H1 (cell line): ENCODE data around the gene SBF1. TPM values are rescaled to one million over a fixed set of nuclear protein-coding genes. Genes with fewer than 3 reads are reported as not detected.

Experiments
- CREB1 ChIP-seq: IDR thresholded peaks from 2 replicates; pipeline ENCODE4 v1.6.1; 2012; ENCODE audit warnings: inconsistent platforms
- EGR1 ChIP-seq: IDR thresholded peaks from 2 replicates; pipeline ENCODE4 v1.6.1; 2011; ENCODE audit warnings: low read depth, low read length, borderline replicate concordance
- FOSL1 ChIP-seq: IDR thresholded peaks from 2 replicates; pipeline ENCODE4 v1.6.1; 2011; ENCODE audit warnings: mild to moderate bottlenecking, low read depth, low read length, moderate library complexity; ENCODE audit not compliant: insufficient read depth
- GABPA ChIP-seq: IDR thresholded peaks from 2 replicates; pipeline ENCODE4 v1.6.1; 2011; ENCODE audit warnings: mild to moderate bottlenecking, low read length, moderate library complexity, borderline replicate concordance; ENCODE audit not compliant: insufficient read depth
- HDAC6 ChIP-seq: IDR thresholded peaks from one replicate; pipeline ENCODE4 v1.7.1; 2012; ENCODE audit warnings: low read depth, mild to moderate bottlenecking, inconsistent platforms, low read length, moderate library complexity
- KDM1A ChIP-seq: fragments of 200-600, 300-600 bp; sonication (generic); IDR thresholded peaks from 2 replicates; pipeline ENCODE4 v1.7.1; 2016; ENCODE audit warnings: mild to moderate bottlenecking, low read length, borderline replicate concordance
- NRF1 ChIP-seq: IDR thresholded peaks from 2 replicates; pipeline ENCODE4 v1.6.1; 2011; ENCODE audit warnings: mild to moderate bottlenecking, low read depth, low read length, improper control_type of control experiment
- POLR2A ChIP-seq, 2 experiments: IDR thresholded peaks; 1 replicate in 1 of 2; 2 replicates in 1 of 2; pipeline ENCODE4 v1.6.1; 2011; ENCODE audit warnings: low read depth in 2 of 2, low read length in 2 of 2, mild to moderate bottlenecking in 2 of 2; ENCODE audit errors: control extremely low read depth in 1 of 2
- RNF2 ChIP-seq: fragments of 200-900, 300-1000 bp; sonication (generic); IDR thresholded peaks from 2 replicates; pipeline ENCODE4 v1.7.1; 2016; ENCODE audit warnings: borderline replicate concordance, low read depth, mild to moderate bottlenecking, antibody characterized with exemption, low read length; ENCODE audit not compliant: poor library complexity, severe bottlenecking; ENCODE audit errors: missing control alignments
- ZNF274 ChIP-seq: IDR thresholded peaks from 2 replicates; pipeline ENCODE4 v1.7.0; 2012; ENCODE audit warnings: low read length, borderline replicate concordance; ENCODE audit errors: extremely low read depth
- polyA plus RNA-seq, 7 experiments: library from polyadenylated mRNA; depleted of rRNA in 3 of 7; stranded (reverse) in 5 of 7; unstranded in 2 of 7; fragments of >200 nt in 5 of 7; fragments of 200-250 nt in 2 of 7; gene quantifications; 1 replicate in 5 of 7; 2 replicates in 1 of 7; 4 replicates in 1 of 7; pipeline versions ENCODE4 v1.2.1 to v1.2.3, GENCODE V29; 2011 to 2013; ENCODE audit warnings: missing spikeins in 2 of 7, mixed read lengths in 2 of 7
- total RNA-seq: library from RNA; stranded (reverse); fragmentation: NEBNext Ultra II Directional; extraction: Animal tissue kit (Norgen Biotek cat#: 25700); gene quantifications from 2 replicates; pipeline ENCODE4 v1.2.1, GENCODE V29; 2021
- TF ChIP-seq, protein P1 (sequence below): fragments of 300-600 bp; sonication (generic); IDR thresholded peaks from 2 replicates; pipeline ENCODE4 v1.7.1; 2012; ENCODE audit warnings: low read length, moderate library complexity, mild to moderate bottlenecking, inconsistent platforms; ENCODE audit not compliant: insufficient replicate concordance

The SBF1 gene
- total and polyA plus RNA-seq, 2 of the 8 experiments (the other 6 are each of a cell fraction or from before 2014, with no cell fraction given): 29.1 to 71.5 TPM

DNA sequence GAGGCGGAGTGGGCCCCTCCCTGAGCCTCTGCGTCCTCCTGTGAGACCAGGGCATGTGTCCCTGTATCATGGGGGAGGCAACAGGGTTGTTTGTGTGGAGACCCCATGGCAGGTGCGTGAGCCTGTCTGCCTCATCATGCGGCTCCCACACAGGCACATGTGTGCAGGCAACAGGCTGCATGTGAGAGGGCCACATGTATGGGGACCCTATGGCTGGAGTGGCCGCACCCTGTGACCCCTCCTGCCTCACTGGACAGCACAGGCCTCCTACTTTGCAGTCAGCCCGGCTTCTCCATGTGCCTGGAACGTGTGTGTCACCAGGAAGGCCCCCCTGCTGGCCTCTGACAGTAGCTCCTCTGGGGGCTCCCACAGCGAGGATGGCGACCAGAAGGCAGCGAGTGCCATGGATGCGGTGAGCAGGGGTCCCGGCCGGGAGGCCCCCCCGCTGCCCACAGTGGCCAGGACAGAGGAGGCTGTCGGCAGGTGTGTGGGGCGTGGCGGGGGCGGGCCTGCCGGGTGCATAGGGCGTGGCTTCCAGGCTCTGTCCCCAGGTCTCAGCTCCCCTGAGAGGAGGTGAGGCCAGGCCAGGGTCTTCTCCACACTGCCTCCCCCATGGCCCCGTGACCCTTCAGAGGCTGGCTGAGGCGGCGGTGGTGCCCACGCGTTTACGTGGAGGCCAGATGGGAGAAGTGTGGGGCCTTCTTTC, 34.1 kb downstream of the SBF1 start (continued):
- TF ChIP-seq, protein P1, sequence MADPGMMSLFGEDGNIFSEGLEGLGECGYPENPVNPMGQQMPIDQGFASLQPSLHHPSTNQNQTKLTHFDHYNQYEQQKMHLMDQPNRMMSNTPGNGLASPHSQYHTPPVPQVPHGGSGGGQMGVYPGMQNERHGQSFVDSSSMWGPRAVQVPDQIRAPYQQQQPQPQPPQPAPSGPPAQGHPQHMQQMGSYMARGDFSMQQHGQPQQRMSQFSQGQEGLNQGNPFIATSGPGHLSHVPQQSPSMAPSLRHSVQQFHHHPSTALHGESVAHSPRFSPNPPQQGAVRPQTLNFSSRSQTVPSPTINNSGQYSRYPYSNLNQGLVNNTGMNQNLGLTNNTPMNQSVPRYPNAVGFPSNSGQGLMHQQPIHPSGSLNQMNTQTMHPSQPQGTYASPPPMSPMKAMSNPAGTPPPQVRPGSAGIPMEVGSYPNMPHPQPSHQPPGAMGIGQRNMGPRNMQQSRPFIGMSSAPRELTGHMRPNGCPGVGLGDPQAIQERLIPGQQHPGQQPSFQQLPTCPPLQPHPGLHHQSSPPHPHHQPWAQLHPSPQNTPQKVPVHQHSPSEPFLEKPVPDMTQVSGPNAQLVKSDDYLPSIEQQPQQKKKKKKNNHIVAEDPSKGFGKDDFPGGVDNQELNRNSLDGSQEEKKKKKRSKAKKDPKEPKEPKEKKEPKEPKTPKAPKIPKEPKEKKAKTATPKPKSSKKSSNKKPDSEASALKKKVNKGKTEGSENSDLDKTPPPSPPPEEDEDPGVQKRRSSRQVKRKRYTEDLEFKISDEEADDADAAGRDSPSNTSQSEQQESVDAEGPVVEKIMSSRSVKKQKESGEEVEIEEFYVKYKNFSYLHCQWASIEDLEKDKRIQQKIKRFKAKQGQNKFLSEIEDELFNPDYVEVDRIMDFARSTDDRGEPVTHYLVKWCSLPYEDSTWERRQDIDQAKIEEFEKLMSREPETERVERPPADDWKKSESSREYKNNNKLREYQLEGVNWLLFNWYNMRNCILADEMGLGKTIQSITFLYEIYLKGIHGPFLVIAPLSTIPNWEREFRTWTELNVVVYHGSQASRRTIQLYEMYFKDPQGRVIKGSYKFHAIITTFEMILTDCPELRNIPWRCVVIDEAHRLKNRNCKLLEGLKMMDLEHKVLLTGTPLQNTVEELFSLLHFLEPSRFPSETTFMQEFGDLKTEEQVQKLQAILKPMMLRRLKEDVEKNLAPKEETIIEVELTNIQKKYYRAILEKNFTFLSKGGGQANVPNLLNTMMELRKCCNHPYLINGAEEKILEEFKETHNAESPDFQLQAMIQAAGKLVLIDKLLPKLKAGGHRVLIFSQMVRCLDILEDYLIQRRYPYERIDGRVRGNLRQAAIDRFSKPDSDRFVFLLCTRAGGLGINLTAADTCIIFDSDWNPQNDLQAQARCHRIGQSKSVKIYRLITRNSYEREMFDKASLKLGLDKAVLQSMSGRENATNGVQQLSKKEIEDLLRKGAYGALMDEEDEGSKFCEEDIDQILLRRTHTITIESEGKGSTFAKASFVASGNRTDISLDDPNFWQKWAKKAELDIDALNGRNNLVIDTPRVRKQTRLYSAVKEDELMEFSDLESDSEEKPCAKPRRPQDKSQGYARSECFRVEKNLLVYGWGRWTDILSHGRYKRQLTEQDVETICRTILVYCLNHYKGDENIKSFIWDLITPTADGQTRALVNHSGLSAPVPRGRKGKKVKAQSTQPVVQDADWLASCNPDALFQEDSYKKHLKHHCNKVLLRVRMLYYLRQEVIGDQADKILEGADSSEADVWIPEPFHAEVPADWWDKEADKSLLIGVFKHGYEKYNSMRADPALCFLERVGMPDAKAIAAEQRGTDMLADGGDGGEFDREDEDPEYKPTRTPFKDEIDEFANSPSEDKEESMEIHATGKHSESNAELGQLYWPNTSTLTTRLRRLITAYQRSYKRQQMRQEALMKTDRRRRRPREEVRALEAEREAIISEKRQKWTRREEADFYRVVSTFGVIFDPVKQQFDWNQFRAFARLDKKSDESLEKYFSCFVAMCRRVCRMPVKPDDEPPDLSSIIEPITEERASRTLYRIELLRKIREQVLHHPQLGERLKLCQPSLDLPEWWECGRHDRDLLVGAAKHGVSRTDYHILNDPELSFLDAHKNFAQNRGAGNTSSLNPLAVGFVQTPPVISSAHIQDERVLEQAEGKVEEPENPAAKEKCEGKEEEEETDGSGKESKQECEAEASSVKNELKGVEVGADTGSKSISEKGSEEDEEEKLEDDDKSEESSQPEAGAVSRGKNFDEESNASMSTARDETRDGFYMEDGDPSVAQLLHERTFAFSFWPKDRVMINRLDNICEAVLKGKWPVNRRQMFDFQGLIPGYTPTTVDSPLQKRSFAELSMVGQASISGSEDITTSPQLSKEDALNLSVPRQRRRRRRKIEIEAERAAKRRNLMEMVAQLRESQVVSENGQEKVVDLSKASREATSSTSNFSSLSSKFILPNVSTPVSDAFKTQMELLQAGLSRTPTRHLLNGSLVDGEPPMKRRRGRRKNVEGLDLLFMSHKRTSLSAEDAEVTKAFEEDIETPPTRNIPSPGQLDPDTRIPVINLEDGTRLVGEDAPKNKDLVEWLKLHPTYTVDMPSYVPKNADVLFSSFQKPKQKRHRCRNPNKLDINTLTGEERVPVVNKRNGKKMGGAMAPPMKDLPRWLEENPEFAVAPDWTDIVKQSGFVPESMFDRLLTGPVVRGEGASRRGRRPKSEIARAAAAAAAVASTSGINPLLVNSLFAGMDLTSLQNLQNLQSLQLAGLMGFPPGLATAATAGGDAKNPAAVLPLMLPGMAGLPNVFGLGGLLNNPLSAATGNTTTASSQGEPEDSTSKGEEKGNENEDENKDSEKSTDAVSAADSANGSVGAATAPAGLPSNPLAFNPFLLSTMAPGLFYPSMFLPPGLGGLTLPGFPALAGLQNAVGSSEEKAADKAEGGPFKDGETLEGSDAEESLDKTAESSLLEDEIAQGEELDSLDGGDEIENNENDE: no peak
- TF ChIP-seq EGR1 (no peak), KDM1A (no peak), CREB1 (no peak), NRF1 (no peak), GABPA (no peak), HDAC6 (no peak), RNF2 (no peak), ZNF274 (no peak), FOSL1 (no peak), POLR2A (IDR thresholded peaks at IDR 0.05; ENCODE audit: control extremely low read depth in 1 of 2, low read depth in 2 of 2, low read length in 2 of 2) (no peak)
